ENCODE measurements around the gene KIAA1328.

Gene KIAA1328

GRCh38 chr18:37230768-37231167 is 401.8 kb downstream of the KIAA1328 start:
- no peak for DNase-seq

DNA sequence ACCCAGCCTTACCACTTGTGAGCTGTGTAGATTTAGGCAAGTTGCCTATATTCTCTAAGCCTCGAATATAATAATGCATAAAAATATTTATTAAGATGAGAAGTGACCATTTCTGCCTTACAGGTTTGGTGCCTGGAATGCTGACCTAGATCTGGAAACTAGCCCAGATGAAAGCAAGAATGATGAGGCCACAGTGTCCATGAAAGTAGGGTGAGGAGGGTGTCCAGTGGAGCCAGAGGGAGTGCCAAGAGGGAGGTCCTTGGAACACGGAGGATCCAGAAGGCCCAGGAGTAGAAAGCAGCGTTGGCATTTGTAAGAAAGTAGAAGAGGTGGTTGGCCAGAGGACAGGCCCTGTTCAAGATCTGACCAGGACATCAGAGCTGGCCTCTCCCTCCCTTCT is 402.3 kb downstream of the KIAA1328 start:
- DNase-seq = no peak

DNA sequence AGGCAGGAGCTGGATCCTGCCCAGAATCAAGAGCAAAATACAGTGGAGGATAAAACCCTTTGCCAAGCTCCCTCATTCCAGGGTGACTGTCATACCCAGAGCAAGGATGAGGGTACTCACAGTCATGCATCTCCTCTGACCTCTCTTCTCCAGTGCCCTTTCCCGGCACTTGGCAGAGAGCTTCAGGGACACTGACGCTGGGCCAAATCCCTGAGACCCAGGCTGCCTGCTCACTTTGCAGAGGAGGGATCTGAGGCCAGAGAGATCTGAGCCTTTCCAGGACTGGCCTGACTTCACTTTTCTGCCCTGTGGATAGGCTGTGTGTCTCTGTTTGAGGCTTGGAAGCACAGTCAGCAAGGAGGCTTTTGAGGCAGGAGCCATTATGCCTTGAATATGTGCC is 406.7 kb downstream of the KIAA1328 start:
- no peak for DNase-seq

- no peak for DNase-seq
Measured at GRCh38 chr18:37238282-37239108, 409.6 kb downstream of the KIAA1328 start.

GRCh38 chr18:37242091-37242490 is 413.2 kb downstream of the KIAA1328 start:
- peak; percentile 43 for DNase-seq

DNA sequence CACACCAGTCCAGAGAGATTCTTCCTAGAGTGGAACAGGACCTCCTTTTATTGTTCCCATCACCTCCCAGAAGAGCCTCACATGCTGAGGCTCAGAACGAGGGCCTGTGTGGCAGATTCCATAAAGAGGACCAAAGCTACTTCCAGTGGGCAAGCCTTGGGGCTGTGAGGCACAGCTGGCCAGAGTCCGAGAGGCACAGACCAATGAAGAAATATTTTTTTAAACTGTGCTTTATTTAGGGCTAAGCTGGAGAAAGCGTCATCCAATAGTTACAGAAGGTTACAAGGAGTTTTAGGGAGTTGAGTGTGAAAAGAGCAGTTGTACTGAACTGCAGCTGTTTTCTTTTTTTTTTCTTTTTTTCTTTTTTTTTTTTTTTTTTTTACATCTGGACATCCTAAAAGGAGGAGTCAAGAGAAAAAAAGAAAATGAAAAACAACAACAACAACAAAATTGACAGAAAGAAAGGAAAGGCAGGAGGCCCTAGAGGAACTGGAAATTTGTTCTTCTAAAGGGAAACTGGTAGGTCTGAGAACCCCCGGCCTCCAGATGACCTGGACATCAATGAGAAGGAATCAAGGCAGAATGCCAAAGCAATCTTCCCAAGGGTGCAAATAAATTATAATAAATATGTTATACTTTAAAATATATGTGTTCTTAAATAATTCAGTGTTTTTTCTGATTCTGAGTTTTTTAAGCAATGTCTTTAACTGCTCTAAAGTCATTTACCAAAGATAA is 414.1 kb downstream of the KIAA1328 start:
- DNase-seq = no peak

DNA sequence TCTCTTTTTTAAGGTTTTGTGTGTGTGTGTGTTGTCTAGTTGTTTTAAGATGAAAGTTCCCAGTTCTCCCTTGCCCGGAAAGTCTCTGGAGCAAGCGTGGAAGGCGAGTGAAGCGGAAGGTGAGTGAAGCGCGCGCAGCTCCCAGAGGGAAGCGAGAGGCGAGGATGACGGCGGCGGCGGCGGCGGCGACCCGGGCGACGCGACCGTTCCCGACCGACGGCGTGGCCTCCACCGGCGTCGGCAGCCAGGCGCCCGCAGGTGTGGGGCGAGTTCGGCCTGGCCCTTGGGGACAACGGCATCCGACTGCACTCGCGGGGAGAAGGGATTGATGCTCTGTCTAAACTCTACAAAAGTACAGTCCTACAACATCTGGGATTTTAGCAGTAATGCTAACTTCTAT is 414.8 kb downstream of the KIAA1328 start:
- peak; percentile 54 for DNase-seq

DNA sequence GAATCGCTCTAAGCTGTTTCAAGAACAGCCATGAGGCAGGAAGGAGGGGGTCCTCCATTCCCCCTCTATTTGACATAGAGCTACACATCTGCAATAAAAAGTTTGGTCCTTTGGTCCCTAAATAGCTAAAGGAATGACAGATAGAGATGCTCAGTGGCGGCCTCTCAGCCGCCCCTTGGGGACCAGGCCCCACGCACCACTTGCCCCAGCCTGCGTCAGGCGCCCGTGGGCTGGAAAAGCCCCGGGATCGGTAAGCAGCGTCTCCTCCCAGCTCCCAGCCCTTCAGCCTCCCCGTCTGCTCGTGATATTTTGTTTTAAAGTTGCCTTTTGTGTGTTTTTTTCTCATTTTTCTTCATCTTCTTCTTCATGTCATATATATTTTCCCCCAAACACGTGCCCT is 415.7 kb downstream of the KIAA1328 start:
- no peak for DNase-seq

DNA sequence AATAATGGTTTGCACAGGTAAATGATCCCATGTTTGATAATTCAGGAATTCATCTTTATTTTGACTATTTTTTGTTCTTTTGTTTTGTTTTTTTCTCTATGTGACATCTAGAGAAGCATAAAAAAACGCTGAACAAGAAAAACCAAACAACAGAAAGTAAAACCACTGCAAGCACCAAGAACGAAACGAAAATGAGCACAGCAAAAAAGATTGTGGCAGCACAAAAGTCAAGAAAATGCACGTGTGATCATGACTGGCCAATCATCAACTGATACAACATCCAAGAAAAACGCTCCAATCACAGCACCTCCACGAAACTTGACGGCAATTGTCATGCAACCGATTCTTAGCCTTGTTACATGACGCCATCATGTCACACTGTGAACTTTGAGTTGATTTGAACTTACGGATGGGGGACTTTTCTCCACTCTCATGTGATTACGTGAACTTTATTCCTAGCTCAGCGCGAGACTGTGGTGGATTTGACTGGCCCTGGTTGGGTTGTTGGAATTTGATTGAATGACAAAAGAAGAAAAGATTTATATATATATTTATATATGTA is 417.9 kb downstream of the KIAA1328 start:
- DNase-seq = no peak

DNA sequence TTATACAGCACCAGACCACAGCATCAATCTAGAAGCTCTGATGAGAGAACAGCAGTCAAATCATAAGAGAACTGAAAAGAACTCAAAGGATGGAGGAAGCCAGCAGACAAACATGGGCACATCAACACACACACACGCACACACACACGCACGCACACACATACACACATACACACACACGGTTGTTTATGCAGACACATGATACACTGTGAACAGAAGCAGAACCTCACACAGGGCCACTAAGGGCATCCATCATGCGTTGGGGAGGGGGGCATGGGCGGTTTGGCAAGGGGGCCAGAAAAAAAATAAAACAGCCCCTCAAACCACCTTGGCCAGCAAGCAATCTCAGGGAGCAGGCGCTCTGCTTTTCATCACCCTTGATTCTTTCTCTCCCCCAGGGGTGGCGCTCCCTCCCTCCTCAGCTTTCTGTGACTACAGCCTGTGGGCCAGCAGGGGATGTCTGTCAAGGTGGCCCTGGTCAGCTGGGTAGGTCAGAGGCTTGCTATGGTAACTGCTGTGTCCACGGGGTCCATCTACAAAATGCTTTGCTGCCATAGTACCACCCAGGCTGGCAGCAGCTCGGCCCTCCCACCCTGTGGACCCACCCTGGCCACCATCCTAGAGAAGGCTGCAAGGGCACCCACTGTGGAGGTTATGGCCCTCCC is 418.7 kb downstream of the KIAA1328 start:
- no peak for DNase-seq

- DNase-seq = no peak
Measured at GRCh38 chr18:37248281-37248680, 419.4 kb downstream of the KIAA1328 start.

DNA sequence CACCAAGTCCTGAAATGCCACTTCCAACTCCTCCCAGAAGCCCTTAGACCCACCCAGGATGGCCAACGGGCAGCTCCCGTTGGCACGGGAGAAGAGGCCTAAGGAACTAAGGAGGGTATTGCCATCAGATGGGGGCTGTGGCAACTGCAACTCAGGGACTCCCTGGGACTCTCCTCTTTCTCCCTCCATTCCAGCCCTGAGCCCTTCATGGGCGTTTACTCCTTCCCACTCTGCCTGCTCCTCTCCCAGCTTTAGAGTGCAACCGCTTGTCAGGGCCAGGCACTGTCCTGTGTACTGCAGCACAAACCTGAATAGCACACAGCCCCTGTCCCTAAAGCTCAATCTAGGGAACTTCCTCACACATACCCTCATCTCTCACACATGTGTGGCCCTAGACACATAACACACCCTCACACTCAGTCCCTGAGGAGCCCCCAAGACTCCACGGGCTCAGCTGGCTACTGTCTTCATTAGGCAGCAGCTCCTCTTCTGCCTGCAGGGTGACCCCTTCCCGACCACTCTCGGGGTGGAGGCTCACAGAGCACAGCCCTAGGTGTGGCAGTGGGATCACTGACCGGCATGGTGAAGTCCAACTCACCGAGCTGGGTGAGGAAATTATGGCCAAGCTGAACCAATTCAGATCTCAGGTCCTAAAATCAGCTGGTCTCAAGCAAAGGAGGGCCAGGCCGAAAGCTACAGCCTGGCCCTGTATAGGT is 420.4 kb downstream of the KIAA1328 start:
- no peak for DNase-seq

GRCh38 chr18:37249895-37250618 is 421.1 kb downstream of the KIAA1328 start:
- no peak for DNase-seq

DNA sequence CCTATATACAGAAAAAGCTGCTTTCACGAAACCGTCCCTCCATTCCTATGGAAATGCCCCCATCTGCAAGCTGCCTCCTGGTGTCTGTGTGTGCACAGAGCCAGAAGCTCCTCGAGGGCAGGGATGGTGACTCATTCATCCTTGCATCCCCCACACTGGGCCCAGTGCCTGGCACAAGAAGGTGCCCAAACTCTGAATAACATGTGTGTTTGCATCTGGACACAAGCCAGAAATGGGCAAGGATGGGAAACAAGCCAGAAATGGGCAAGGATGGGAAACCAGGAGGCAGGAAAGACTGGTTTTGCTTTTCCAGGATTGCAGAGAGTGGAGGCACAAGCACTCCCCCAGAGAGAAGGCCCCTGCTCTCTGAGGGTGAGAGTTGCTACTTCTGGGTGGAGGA is 422.8 kb downstream of the KIAA1328 start:
- DNase-seq = no peak

DNA sequence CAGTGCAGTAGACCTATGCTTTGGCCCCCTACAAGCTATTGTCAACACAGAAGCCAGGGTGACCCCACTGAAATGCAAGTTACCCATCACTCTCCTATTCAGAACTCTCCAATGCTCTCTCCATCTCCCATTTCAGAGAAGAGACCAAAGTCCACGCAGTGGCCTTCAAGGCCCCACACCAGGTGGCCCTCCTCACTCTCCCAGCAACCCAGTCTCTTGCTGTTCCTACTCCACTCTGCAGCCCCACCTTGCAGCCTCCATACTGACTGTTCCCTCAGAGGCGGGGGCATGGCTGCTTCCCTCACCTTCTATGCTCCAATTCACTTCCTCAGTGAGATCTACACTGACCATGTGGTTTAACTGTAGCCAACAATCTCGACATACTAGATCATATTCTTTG is 423.4 kb downstream of the KIAA1328 start:
- no peak for DNase-seq

DNA sequence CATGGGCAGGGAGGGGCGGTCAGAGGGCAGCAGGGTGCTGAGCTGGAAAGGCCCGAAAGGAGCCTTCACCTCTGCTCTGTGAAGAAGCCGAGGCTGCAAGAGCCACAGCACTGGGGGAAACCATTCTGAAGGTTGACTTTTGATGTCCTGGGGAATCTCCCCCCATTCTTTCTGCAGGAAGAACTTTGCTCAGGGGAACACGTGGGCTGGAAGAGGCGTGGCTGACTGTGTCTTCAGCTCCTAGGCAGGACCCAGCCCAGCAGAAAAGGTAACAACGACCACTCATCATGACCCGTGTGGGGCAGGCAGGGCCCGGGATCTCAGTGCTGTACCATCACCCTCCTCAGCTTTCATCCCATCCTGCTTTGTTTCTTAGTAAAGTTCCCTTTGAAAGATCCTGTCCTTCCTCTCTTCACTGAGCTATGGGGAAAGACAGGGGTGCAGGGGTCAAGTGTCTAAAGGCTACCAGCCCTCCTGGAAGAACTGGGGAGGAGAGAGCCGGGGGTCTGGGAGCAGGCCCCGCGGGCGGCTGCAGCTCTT is 424.0 kb downstream of the KIAA1328 start:
- no peak for DNase-seq

- peak; percentile 75 for DNase-seq
Measured at GRCh38 chr18:37253394-37254235, 424.7 kb downstream of the KIAA1328 start.

DNA sequence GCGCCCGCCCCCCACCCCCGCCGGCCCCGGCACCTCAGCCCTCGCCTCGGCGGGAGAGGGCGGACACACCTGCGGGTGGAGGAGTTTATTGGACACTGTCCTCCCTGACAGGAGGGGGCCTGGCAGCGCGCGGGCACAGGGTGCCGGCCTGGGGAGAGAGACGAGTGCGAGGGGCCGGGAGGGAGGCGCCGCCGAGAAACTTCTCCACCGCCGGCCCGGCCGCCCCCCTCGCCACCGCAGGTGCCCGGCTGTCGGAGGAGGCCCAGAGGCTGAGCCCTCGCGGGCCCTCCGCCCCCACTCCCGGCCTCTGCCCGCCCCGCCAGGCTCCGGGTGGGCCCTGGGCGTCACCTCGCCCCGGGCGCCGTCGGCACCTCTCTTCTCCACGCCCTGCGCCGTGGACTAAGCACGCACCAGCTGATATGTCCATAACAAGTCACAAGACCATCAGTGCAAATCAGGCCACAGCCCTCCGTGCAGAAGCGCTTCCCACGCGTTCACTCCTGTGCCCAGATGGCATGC is 425.4 kb downstream of the KIAA1328 start:
- no peak for DNase-seq

GRCh38 chr18:37254973-37255372 is 426.0 kb downstream of the KIAA1328 start:
- no peak for DNase-seq

GRCh38 chr18:37258131-37258530 is 429.2 kb downstream of the KIAA1328 start:
- no peak for DNase-seq

GRCh38 chr18:37258819-37259218 is 429.9 kb downstream of the KIAA1328 start:
- DNase-seq = no peak

Measured in islet precursor cell (in vitro differentiated cells).